ENCODE results near the gene CDYL.
"Not testable (repeated sequence)": the region's sequence is repeated elsewhere in the genome, so short reads cannot be mapped to it uniquely, and the experiment has no call there.

The CDYL gene

DNA sequence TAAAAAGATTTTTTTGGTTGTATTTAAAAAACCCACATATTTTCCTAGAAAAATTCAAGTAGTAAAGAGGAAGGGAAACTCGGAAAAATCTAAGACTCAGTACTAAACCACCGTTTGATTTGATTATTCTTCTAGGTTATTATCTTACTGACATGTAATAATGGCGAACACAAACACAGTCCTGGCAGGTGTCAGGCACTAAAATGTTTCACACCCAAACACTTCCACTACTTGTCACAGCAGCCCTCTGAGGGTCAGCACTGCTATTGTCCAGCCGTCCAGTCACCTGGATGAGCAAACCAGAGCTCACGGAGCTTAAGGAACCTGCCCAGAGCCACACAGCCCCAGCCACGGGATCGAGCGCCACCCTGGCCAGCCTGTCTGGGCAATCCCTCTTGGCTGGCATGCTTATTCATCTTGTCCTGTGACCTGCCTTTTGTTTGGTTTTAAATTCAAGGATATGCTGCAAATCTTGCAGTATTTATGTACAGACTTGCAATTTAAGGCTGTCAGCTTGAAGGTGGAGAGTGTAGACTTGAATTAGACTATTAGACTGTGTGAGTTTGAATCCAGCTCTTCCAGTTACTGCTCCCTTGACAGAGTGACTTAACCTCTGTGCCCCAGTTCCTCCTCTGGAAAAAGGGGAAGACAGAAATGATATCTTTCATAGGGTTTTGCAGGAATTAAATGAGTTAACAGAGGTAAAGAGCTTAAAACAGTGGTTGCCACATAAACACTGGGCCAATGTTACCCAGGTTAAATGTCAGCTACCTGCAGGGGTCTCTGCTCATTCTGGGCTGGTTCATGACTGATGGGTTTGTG is 82.2 kb downstream of the CDYL start:
- Histone ChIP-seq H3K27me3 (ENCODE audit: low read depth, low read length) (no peaks in the 10 kb centered on the region), H3K79me2 (ENCODE audit: low read length) (peaks cover 71% of the 10 kb centered on the region), H3K4me1 (ENCODE audit: low read length) (peaks cover 20% of the 10 kb centered on the region), H4K20me1 (ENCODE audit: insufficient read depth, low read length) (peaks cover 32% of the 10 kb centered on the region; the same call in 1 of the 2 replicates), H3K9me3 (ENCODE audit: insufficient read depth, low read length) (no peaks in the 10 kb centered on the region), H3K9ac (ENCODE audit: low read length) (no peak overlapping the region), H3K4me3 (ENCODE audit: low read length) (no peak overlapping the region), H3K4me2 (ENCODE audit: low read length) (no peak overlapping the region), H3K27ac (ENCODE audit: low read length) (no peak overlapping the region), H3K36me3 (replicated peaks; ENCODE audit: low read depth, low read length) (peaks cover 1% of the 10 kb centered on the region), H2AFZ (ENCODE audit: low read depth, low read length) (no peak overlapping the region)
- TF ChIP-seq, protein P1, sequence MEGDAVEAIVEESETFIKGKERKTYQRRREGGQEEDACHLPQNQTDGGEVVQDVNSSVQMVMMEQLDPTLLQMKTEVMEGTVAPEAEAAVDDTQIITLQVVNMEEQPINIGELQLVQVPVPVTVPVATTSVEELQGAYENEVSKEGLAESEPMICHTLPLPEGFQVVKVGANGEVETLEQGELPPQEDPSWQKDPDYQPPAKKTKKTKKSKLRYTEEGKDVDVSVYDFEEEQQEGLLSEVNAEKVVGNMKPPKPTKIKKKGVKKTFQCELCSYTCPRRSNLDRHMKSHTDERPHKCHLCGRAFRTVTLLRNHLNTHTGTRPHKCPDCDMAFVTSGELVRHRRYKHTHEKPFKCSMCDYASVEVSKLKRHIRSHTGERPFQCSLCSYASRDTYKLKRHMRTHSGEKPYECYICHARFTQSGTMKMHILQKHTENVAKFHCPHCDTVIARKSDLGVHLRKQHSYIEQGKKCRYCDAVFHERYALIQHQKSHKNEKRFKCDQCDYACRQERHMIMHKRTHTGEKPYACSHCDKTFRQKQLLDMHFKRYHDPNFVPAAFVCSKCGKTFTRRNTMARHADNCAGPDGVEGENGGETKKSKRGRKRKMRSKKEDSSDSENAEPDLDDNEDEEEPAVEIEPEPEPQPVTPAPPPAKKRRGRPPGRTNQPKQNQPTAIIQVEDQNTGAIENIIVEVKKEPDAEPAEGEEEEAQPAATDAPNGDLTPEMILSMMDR (IDR thresholded peaks at IDR 0.05; ENCODE audit: low read depth, low read length), result no peak
- no peak for TF ChIP-seq EZH2phosphoT487 (IDR thresholded peaks at IDR 0.05; ENCODE audit: low read depth)

GRCh38 chr6:4860387-4860786 is 84.2 kb downstream of the CDYL start:
- Histone ChIP-seq H3K4me3 (ENCODE audit: low read length) (no peak overlapping the region), H3K4me2 (ENCODE audit: low read length) (no peak overlapping the region), H3K27ac (ENCODE audit: low read length) (no peak overlapping the region), H3K79me2 (ENCODE audit: low read length) (peaks cover 54% of the 10 kb centered on the region), H3K27me3 (ENCODE audit: low read depth, low read length) (no peaks in the 10 kb centered on the region), H2AFZ (ENCODE audit: low read depth, low read length) (no peak overlapping the region), H3K9me3 (ENCODE audit: insufficient read depth, low read length) (no peaks in the 10 kb centered on the region), H3K9ac (ENCODE audit: low read length) (no peak overlapping the region), H4K20me1 (ENCODE audit: insufficient read depth, low read length) (peaks cover 25% of the 10 kb centered on the region; the same call in 1 of the 2 replicates), H3K36me3 (replicated peaks; ENCODE audit: low read depth, low read length) (peaks cover 12% of the 10 kb centered on the region), H3K4me1 (ENCODE audit: low read length) (peaks cover 33% of the 10 kb centered on the region)
- TF ChIP-seq, protein P1 (IDR thresholded peaks at IDR 0.05; ENCODE audit: low read depth, low read length), result no peak
- TF ChIP-seq EZH2phosphoT487 (IDR thresholded peaks at IDR 0.05; ENCODE audit: low read depth), result no peak

DNA sequence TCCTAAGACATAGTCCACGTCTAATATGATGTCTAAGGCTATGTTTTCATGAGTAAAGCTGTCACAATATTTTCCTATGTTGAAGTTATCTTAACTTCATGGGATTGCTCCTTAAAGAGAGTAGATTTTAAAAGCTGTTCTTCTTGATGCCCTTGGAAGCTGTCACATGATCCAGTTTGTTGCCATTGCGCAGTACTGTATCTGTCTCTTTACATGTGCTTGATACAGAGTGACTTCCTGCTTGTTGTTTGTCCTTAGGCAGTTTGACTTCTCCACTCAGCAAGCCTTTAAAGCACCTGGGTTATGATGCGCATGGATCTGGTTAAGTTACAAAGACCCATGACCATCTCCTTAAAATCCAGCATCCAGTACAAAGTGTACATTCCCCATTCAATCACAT is 85.4 kb downstream of the CDYL start:
- peaks cover 15% of the 10 kb centered on the region for H3K36me3 ChIP-seq (replicated peaks; ENCODE audit: low read depth, low read length)
- peaks cover 48% of the 10 kb centered on the region for H3K79me2 ChIP-seq (ENCODE audit: low read length)
- no peaks in the 10 kb centered on the region for H3K9me3 ChIP-seq (ENCODE audit: insufficient read depth, low read length)
- no peak overlapping the region for H2AFZ ChIP-seq (ENCODE audit: low read depth, low read length)
- peaks cover 25% of the 10 kb centered on the region; the same call in 1 of the 2 replicates for H4K20me1 ChIP-seq (ENCODE audit: insufficient read depth, low read length)
- H3K27me3 ChIP-seq (ENCODE audit: low read depth, low read length), result no peaks in the 10 kb centered on the region
- H3K27ac ChIP-seq (ENCODE audit: low read length), result no peak overlapping the region
- H3K9ac ChIP-seq (ENCODE audit: low read length), result no peak overlapping the region
- H3K4me3 ChIP-seq (ENCODE audit: low read length), result no peak overlapping the region
- no peak for TF ChIP-seq EZH2phosphoT487 (IDR thresholded peaks at IDR 0.05; ENCODE audit: low read depth)
- TF ChIP-seq, protein P1 (IDR thresholded peaks at IDR 0.05; ENCODE audit: low read depth, low read length), result no peak
- H3K4me2 ChIP-seq (ENCODE audit: low read length), result no peak overlapping the region
- peaks cover 32% of the 10 kb centered on the region for H3K4me1 ChIP-seq (ENCODE audit: low read length)

- H3K27me3 ChIP-seq (ENCODE audit: low read depth, low read length), result no peaks in the 10 kb centered on the region
- no peak overlapping the region for H3K9ac ChIP-seq (ENCODE audit: low read length)
- H4K20me1 ChIP-seq (ENCODE audit: insufficient read depth, low read length), result 0 out of 2 replicates have a peak, but pooled peaks cover 1% of the 10 kb centered on the region
- peaks cover 15% of the 10 kb centered on the region for H3K36me3 ChIP-seq (replicated peaks; ENCODE audit: low read depth, low read length)
- H3K79me2 ChIP-seq (ENCODE audit: low read length), result peaks cover 43% of the 10 kb centered on the region
- TF ChIP-seq, protein P1 (IDR thresholded peaks at IDR 0.05; ENCODE audit: low read depth, low read length), result no peak
- TF ChIP-seq EZH2phosphoT487 (IDR thresholded peaks at IDR 0.05; ENCODE audit: low read depth), result no peak
- H3K4me1 ChIP-seq (ENCODE audit: low read length), result peaks cover 12% of the 10 kb centered on the region
- no peak overlapping the region for H3K4me3 ChIP-seq (ENCODE audit: low read length)
- H3K9me3 ChIP-seq (ENCODE audit: insufficient read depth, low read length), result no peaks in the 10 kb centered on the region
- peak overlapping the region; percentile 16 for H3K4me2 ChIP-seq (ENCODE audit: low read length)
- H2AFZ ChIP-seq (ENCODE audit: low read depth, low read length), result no peak overlapping the region
- H3K27ac ChIP-seq (ENCODE audit: low read length), result peak overlapping the region; percentile 67
These were observed 88.3 kb downstream of the CDYL start for GRCh38 chr6:4864519-4864918.

GRCh38 chr6:4865006-4865405 is 88.8 kb downstream of the CDYL start:
- H3K9me3 ChIP-seq (ENCODE audit: insufficient read depth, low read length); H3K9ac ChIP-seq (ENCODE audit: low read length); H3K27me3 ChIP-seq (ENCODE audit: low read depth, low read length); H4K20me1 ChIP-seq (ENCODE audit: insufficient read depth, low read length); H3K4me3 ChIP-seq (ENCODE audit: low read length); H2AFZ ChIP-seq (ENCODE audit: low read depth, low read length): not testable (repeated sequence)
- H3K27ac ChIP-seq (ENCODE audit: low read length), result peak overlapping the region; percentile 67
- H3K79me2 ChIP-seq (ENCODE audit: low read length), result peaks cover 46% of the 10 kb centered on the region
- H3K36me3 ChIP-seq (replicated peaks; ENCODE audit: low read depth, low read length), result peaks cover 15% of the 10 kb centered on the region
- H3K4me1 ChIP-seq (ENCODE audit: low read length), result peaks cover 12% of the 10 kb centered on the region
- peak overlapping the region; percentile 16; the same call in 1 of the 2 replicates for H3K4me2 ChIP-seq (ENCODE audit: low read length)

All from OCI-LY3 (cell line).